CD4-positive, alpha-beta T cell treated with Interleukin-6 at 100 ng/mL for 8 hours (primary cell): ENCODE data around the gene ARFIP2.
A peak's percentile ranks its signal among the peaks of the same experiment; 100 is the strongest.

Experiments used
- DNase-seq: peaks from one replicate; pipeline ENCODE4 v3.0.0-alpha.2; 2020; ENCODE audit warnings: mixed read lengths, low spot score

Gene ARFIP2

DNA sequence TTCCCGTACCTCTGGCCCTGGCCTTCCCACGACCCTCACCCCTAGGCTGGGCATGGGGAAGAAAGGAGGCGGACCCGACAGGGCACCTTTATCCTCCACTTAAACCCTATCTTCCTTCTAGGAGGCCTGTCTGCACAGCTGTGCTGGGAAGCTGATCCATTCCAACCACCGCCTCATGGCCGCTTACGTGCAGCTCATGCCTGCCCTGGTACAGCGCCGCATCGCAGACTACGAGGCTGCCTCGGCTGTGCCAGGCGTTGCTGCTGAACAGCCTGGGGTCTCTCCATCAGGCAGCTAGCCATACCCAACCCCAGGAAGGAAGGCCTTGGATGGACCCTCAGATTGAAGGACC lies 769 bp upstream of the ARFIP2 start:
- DNase-seq: no peak

DNA sequence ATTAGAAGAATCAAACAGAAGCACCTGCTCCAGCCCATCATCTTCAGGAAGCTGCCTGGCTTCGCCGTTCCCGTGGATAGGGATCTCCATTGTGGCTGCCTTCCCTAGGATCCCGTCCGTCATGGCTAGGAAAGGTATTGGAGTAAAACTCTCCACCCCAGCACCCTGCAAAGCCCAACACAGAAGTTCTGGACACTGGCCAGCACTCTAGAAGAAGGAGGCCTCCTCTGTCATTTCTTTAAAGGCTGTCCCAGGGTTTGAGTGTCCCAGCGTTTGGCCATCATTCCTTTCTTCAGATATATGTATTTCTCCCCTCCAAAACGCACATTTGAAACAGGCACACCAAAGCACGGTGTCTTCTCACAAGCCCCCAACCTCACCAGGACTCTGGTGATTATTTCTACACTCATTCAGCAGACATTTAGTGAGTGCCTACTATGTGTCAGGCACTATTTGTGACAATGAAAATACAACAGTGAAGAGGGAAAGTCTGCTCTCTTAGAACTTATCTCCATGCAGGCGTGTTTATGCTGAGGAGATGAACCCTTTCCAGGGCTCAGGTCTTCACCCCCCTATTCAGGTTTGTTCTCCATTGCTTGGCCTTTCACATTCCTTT lies 724 bp downstream of the ARFIP2 start:
- DNase-seq: no peak

DNA sequence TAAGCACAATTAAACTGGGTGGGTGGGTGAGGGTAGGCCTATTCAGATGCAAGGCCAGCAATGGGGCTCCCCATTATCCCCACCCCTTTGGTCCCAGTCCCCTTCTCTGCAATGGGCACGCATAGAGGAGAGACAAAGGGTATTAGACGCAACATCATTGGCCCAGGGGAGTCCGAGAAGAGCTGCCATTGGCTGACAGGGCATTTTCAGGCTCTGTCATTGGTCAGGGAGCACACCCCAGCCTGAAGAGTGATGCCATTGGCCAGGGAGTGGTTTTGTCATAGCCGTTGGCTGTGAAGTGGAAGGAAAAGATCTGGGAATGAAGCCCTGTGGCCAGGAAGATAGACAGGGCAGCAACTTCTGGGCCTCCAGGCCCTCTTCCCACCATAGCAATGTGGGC lies 4.6 kb downstream of the ARFIP2 start:
- no peak for DNase-seq

DNA sequence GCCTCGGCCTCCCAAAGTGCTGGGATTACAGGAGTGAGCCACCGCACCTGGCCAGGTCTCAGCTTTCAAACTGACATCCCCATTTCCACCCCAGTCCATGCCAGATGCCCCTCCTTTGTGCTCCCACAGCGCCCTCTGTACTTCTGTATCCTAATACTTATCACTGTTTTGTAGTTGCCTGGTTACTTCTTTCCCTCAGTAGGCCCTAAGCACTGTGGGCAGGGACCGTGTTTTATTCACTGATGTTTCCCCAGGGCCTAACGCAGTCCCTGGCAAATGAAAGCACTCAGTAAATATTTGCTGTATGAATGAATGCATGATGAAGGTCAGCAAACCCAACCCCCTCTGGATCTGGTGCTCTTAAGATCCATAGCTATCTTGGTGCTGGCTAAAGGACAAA lies 5.2 kb downstream of the ARFIP2 start:
- no peak for DNase-seq

DNA sequence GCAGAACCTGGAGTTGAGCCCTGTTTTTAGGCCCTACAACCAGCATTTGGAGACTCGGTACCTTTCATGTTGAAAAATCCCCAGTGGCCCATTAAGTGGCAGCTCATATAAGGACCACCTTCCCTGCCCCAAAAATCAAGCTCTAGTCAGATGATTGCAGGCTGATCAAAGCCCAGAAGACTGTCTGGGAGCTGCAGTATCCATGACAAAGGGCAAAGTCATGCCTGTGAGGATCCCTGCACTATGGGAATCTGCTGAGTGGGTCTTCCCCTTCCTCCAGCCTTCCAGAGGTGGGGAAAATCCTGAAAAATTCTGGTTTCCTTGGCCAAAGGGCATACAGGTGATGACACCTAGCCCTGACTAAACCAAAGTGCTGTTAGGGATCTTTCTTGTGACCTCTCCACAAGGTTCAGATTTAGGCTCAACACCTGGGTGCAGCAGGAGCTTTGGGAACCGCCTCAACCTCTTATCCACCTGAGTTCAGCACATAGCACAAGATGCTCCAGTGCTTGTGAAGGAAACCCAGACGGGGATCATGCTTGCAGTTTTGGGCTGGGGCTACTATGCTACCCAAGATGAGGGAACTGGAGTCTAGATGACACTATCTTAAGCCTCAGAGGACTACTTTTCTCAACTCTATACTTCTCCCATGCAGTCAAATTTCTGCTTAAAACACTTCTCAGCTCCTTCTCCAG lies 6.2 kb downstream of the ARFIP2 start:
- DNase-seq: no peak

- DNase-seq: no peak
These were observed 6.7 kb downstream of the ARFIP2 start for GRCh38 chr11:6474413-6474792.

DNA sequence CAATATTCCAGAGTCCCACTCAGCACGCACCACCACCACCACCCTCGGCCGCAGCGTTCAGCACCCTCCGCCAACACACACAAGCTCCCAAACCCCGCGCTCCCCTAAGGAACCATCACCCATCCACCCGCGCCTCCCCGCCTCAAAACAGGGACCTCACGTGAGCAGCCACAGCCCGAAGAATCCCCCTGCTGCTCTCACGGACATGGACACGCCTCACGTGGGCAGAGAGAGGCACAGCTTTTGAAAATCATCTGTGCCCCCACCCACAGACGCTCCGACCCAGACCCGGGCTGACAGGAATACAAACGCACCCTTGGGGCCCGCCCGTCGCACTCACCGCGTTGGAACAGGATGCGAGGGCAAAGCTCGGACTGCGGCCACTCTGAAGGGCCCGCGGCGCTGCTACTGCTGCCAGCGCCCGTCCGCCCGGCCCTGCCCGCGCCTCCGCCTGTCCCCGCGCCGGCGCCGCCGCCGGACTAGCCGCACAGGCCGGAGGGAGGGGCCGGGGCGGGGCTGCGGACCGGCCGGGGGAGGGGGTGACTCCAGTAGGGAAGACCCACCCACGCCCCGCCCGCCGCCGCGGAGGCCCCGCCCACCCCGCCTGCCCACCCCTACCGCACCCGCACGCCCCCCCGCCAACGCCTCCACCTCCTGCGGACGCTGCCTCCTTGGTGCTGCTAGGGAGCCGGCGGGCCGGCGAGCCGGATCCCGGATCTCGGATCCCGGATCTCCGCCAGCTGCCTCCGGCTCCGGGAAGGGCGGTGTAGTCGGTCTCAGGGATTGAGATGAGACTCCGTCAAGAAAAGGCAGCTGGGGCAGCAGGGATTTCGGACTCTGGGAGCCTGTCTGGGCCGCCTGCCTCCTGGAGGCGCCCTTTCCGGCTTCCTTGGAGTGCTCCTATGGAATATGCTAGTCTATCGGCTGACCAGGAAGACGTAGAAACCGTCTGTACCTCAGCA lies 7.4 kb downstream of the ARFIP2 start, which contains the start of gene TRIM3:
Gene TRIM3 (minus strand): TSS at position 491 of the 962 bp plus-strand sequence. CDS start 8,246 bp downstream, outside the sequence.
- DNase-seq: peak; percentile 83

DNA sequence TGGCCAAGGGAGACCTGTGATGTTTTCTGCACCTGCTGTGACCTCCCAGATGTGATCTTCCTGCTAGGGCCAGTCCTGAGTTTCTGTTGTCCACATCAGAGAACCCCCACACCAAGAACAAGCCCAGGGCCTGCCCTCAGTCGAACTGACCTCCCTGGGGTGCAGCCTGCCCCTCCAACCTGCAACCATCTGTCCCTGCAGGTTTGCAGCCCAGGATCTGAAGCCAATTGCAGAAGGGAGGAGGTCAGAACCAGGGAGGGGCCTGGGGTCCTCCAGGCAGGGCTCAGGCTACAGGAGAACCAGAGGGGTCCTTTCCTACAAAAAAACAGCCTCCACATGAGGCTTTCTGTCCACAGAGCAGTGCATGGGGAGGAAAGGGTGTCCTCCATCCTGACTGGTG lies 8.2 kb downstream of the ARFIP2 start:
- DNase-seq: no peak

- no peak for DNase-seq
These were observed 11.5 kb downstream of the ARFIP2 start for GRCh38 chr11:6469599-6469998.

GRCh38 chr11:6468712-6469495 lies 12.2 kb downstream of the ARFIP2 start:
- DNase-seq: no peak

DNA sequence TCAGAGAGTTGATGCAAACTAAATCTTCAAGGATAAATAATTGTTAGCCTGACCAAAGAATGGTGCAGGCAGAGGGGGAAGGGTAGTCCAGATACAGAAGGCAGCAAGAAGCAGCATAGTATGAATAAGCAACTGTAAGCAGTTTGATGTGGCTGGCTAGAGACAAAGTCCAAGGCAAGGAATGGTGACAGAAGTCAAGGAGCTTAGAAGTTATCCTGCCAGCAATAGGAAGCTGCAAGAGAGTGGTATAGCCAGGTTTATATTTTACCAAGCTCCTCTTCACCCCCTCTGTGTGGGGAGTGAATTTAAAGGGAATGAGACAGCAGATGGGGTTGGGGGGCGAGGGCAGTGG lies 22.1 kb downstream of the ARFIP2 start:
- DNase-seq: no peak

- DNase-seq: no peak
These were observed 22.6 kb downstream of the ARFIP2 start for GRCh38 chr11:6458352-6459098.

- DNase-seq: no peak
These were observed 23.4 kb downstream of the ARFIP2 start for GRCh38 chr11:6457581-6458320.

GRCh38 chr11:6456361-6457073 lies 24.6 kb downstream of the ARFIP2 start:
- DNase-seq: no peak

DNA sequence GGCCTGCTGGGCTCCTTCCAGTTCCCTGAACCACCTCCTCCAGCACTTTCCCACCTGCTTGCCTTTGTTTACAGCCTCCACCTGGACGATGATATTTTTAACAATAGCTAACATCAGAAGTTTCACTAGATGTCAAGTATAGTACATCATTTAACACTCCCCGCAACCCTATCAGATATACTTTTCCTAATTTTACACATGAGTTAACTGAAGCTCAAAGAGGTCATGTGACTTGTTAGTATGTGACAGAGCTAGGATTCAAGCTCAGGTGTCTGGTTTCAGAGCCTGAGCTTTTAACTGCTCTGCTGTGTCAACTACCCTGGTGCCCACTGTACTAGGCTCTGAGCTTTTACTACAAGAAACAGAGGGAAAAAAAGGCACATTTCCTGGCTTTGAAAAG lies 26.1 kb downstream of the ARFIP2 start:
- no peak for DNase-seq

DNA sequence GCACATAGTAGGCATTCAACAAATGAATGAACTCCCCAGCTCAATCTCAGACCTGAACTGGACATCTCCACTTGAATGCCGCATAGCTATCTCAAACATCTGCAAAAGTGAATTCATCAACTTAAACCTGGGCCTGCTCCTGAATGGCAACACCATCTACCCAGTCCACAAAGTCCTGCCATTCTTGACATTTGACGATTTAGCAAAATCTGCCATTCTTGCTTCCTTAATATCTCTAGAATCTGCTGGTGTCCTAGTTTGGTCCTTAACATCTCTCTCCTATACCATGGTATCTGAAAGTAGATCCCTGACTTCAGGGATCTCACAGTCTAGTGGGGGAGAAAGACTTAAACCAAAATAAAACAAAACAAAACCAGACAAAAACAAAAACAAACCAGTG lies 28.0 kb downstream of the ARFIP2 start:
- DNase-seq: no peak

GRCh38 chr11:6452219-6452618 lies 28.9 kb downstream of the ARFIP2 start:
- DNase-seq: no peak

DNA sequence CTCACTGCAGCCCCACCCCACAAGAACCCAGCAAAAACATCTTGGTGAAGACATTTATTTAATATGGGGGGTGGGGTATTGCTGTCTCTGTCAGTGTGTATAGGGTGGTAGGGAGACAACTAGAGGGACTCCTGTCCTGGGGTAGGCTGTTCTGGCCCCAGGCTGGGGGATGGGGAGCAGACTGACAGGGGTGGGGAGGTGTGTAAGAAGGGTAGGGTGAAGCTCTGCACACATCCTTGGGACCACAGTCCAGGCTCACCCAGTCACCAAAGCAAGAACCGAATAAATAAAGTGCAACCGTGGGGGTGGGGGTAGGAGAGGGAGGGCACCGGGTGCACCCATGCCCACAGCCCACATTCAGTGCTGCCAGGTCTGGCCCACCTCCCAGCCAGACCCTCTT lies 32.6 kb downstream of the ARFIP2 start:
- no peak for DNase-seq

- DNase-seq: peak; percentile 59
These were observed 37.7 kb downstream of the ARFIP2 start for GRCh38 chr11:6443269-6444003.
